Measurements from ENCODE around the gene PIH1D1. TPM values are rescaled to one million over a fixed set of nuclear protein-coding genes. Genes with fewer than 3 reads are reported as not detected.

PIH1D1 gene
- total and polyA plus RNA-seq, 2 of the 8 experiments (the other 6 are each of a cell fraction or from before 2014, with no cell fraction given) = 146 to 195 TPM

GRCh38 chr19:49451430-49452181 lies at the start of gene PIH1D1 (continued):
- TF ChIP-seq ATF2 (IDR thresholded peaks at IDR 0.05; ENCODE audit: low read length) = 0 out of 2 replicates have a peak, but pooled peaks have one; percentile 58
- TF ChIP-seq BACH1 (IDR thresholded peaks at IDR 0.05; ENCODE audit: low read length) = no peak
- no peak for TF ChIP-seq MAX (IDR thresholded peaks at IDR 0.05)
- peak; percentile 51 to 86 for TF ChIP-seq POLR2A (IDR thresholded peaks at IDR 0.05; ENCODE audit: control extremely low read depth in 1 of 2, low read depth in 2 of 2, low read length in 2 of 2)
- no peak for TF ChIP-seq TCF12 (IDR thresholded peaks at IDR 0.05; ENCODE audit: low read depth, low read length)
- peak; percentile 55 for TF ChIP-seq ASH2L (IDR thresholded peaks at IDR 0.05; ENCODE audit: low read length)
- TF ChIP-seq CTCF (IDR thresholded peaks at IDR 0.05; ENCODE audit: control extremely low read depth in 1 of 3, insufficient read depth in 1 of 3, low read depth in 1 of 3, low read length in 3 of 3) = no peak
- TF ChIP-seq HDAC2 (IDR thresholded peaks at IDR 0.05; ENCODE audit: borderline replicate concordance in 1 of 2, low read depth in 2 of 2, low read length in 2 of 2) = no peak
- TF ChIP-seq E2F6 (IDR thresholded peaks at IDR 0.05) = no peak
- TF ChIP-seq SIN3A (conservative IDR thresholded peaks at IDR 0.05 in 1 of 2, IDR thresholded peaks at IDR 0.05 in 1 of 2; ENCODE audit: low read depth in 1 of 2, low read length in 2 of 2) = peak in 1 of 2 experiments; percentile 90; a peak in 2 of 4 replicates
- peak; percentile 81 for TF ChIP-seq TAF1 (IDR thresholded peaks at IDR 0.05; ENCODE audit: low read depth, low read length)
- no peak for TF ChIP-seq FOSL1 (IDR thresholded peaks at IDR 0.05; ENCODE audit: insufficient read depth, low read depth, low read length)
- TF ChIP-seq RNF2 (IDR thresholded peaks at IDR 0.05; ENCODE audit: borderline replicate concordance, low read depth, low read length, missing control alignments, poor library complexity, severe bottlenecking) = no peak
- peak; percentile 59 for TF ChIP-seq PHF8 (conservative IDR thresholded peaks at IDR 0.05; ENCODE audit: low read depth, low read length)
- no peak for TF ChIP-seq ATF3 (IDR thresholded peaks at IDR 0.05; ENCODE audit: insufficient read depth, low read depth, low read length)
- peak; percentile 92 for TF ChIP-seq SP4 (IDR thresholded peaks at IDR 0.05; ENCODE audit: low read length)
- TF ChIP-seq RBBP5 (IDR thresholded peaks at IDR 0.05; ENCODE audit: borderline replicate concordance, low read depth, low read length) = 0 out of 2 replicates have a peak, but pooled peaks have one; percentile 44

Data from H1 (cell line).